Measurements from ENCODE around the gene BLOC1S6. TPM values are rescaled to one million over a fixed set of nuclear protein-coding genes. Genes with fewer than 3 reads are reported as not detected.

BLOC1S6 gene
- total and polyA plus RNA-seq, 2 of the 13 experiments (the other 11 are each of a cell fraction or from before 2014, with no cell fraction given) = 11.8 to 44.3 TPM

- no TSS peak for BruUV-seq (replicated peaks)
- no peaks in the 10 kb centered on the region; a peak in 1 of 5 replicates for H3K27me3 ChIP-seq (ENCODE audit: control insufficient read depth in 1 of 2, insufficient read depth in 2 of 2, low read length in 2 of 2)
- intact Hi-C loops (cut with micrococcal nuclease; ENCODE audit: unreplicated experiment) = loop anchor here (5.0 to 10.0 kb wide), 2 partner anchors 46 to 386 kb away; partner anchors contain the start of gene SQOR
- H2AFZ ChIP-seq (ENCODE audit: low read length) = no peak overlapping the region
- peaks cover 50% of the 10 kb centered on the region for H3K79me2 ChIP-seq (ENCODE audit: insufficient read depth, low read length)
- WGBS (ENCODE audit: low lambda C conversion rate) = 2% methylated on average over 6 of the region's 6 CpGs
- peak; percentile 16 for DNase-seq (ENCODE audit: low spot score)
- in situ Hi-C loops (cut with HindIII; ENCODE audit: extremely low pct_ligation_motif_present, low pct_unique_long_range_greater_than_20kb) = loop anchor here (5.0 kb wide), 1 partner anchor 186 kb away; a partner anchor contains a TSS
- H3K27ac ChIP-seq (ENCODE audit: extremely low read length, insufficient read depth, low read length) = peak overlapping the region; percentile 97
- H3K36me3 ChIP-seq (replicated peaks in 1 of 2; ENCODE audit: control insufficient read depth in 1 of 2, insufficient read depth in 2 of 2, low read length in 2 of 2) = peaks cover 0 to 9% of the 10 kb centered on the region in 2 experiments; a peak in 2 of 5 replicates
- H3K4me3 ChIP-seq (replicated peaks in 1 of 3; ENCODE audit: insufficient read depth in 1 of 3, low read depth in 2 of 3, low read length in 3 of 3) = peak overlapping the region; percentile 81 to 96 (median 82)
- ChIA-PET POLR2A (interaction anchor here (1.3 to 2.8 kb wide), 5 partner anchors 47 to 309 kb away, joined by 3 to 27 read pairs (median 13); partner anchors contain the start of gene SQOR), CTCF (ENCODE audit: low intra/inter-chr PET ratio, low total read pairs) (interaction anchor here (0.6 kb wide), 1 partner anchor 52 kb away, joined by 3 read pairs; no protein-coding TSS in a partner anchor)
- H3K9ac ChIP-seq (ENCODE audit: insufficient read depth, low read depth, low read length) = peak overlapping the region; percentile 96
- TF ChIP-seq SIN3A (IDR thresholded peaks at IDR 0.05; ENCODE audit: borderline replicate concordance, low read depth, low read length) (0 out of 2 replicates have a peak, but pooled peaks have one; percentile 35), ETV5 (CRISPR knock-in tag; IDR thresholded peaks at IDR 0.05; ENCODE audit: borderline replicate concordance) (0 out of 2 replicates have a peak, but pooled peaks have one; percentile 36), DRAP1 (CRISPR knock-in tag; IDR thresholded peaks at IDR 0.05) (peak; percentile 71), POGK (CRISPR knock-in tag; conservative IDR thresholded peaks at IDR 0.05) (no peak)
- peak overlapping the region; percentile 91 for H3K4me2 ChIP-seq (ENCODE audit: low read depth, low read length)
- FAIRE-seq = peak; percentile 8
- peaks cover 33% of the 10 kb centered on the region for H3K4me1 ChIP-seq (ENCODE audit: insufficient read depth, low read length)
- 0 out of 3 replicates have a peak, but pooled peaks have one; percentile 3 for ATAC-seq
- H4K20me1 ChIP-seq (ENCODE audit: insufficient read depth, low read length) = no peaks in the 10 kb centered on the region; the same call in 1 of the 2 replicates
- H3K9me3 ChIP-seq (ENCODE audit: low read length) = no peaks in the 10 kb centered on the region
Measured at GRCh38 chr15:45588219-45588875, 1.2 kb downstream of the BLOC1S6 start.

Measured in HepG2 (cell line).